ENCODE data around the gene BACH2.

GRCh38 chr6:90118069-90118468 is 178.6 kb downstream of the BACH2 start:
- TF ChIP-seq CHD7 (IDR thresholded peaks at IDR 0.05; ENCODE audit: low read depth, low read length) (no peak), CTCF (IDR thresholded peaks at IDR 0.05 in 2 of 3, conservative IDR thresholded peaks at IDR 0.05 in 1 of 3; ENCODE audit: insufficient read depth in 2 of 3, low read depth in 1 of 3, low read length in 3 of 3) (no peak), CBX5 (IDR thresholded peaks at IDR 0.05; ENCODE audit: borderline replicate concordance, low read depth) (no peak), TOE1 (IDR thresholded peaks at IDR 0.05; ENCODE audit: borderline replicate concordance) (no peak), TOE1 (CRISPR knock-in tag; IDR thresholded peaks at IDR 0.05; ENCODE audit: borderline replicate concordance, low read depth) (no peak), MAFK (IDR thresholded peaks at IDR 0.05; ENCODE audit: low read length) (no peak), USF1 (CRISPR knock-in tag; IDR thresholded peaks at IDR 0.05) (no peak), HMGXB4 (CRISPR knock-in tag; IDR thresholded peaks at IDR 0.05) (no peak), ZNF3 (CRISPR knock-in tag; IDR thresholded peaks at IDR 0.05) (no peak), HDAC1 (IDR thresholded peaks at IDR 0.05) (no peak), JUND (IDR thresholded peaks at IDR 0.05; ENCODE audit: borderline replicate concordance, low read depth, low read length) (no peak), JUND (tag; IDR thresholded peaks at IDR 0.05; ENCODE audit: borderline replicate concordance, low read depth, low read length) (no peak)

Measured in K562 (cell line).